ENCODE data around the gene LAMTOR3. TPM values are rescaled to one million over a fixed set of nuclear protein-coding genes. Genes with fewer than 3 reads are reported as not detected.

Gene LAMTOR3
- total and polyA plus RNA-seq, 11 donors, result 26.6 to 40.0 (median 34.1) TPM

DNA sequence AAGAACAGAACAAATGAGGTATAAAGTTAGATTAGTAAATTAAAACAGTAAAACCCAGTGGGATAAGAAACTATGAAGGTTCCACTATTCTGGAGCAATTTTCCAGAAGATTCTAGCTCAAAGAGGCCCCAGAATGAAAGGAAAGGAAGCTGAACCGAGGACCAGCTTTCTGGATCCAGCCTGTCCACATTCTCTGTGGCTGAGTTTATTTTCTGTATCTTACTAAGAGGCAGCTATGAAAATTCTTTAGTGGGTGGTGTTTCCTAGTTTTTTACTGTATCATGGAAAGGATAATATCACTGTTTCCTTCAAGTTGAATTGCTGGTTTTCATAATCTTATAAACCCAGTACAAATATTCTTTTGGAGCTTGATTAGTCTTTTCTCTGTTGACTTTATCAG, 65.8 kb downstream of the LAMTOR3 start:
- DNase-seq (no peak), ATAC-seq (no peak)
- Histone ChIP-seq H3K4me3 (no peak overlapping the region), H3K27ac (peak overlapping the region in 1 of 12 donors; percentile 9), H3K36me3 (no peaks in the 10 kb centered on the region), H3K4me1 (peaks cover 0 to 10% (median 0%) of the 10 kb centered on the region in 12 donors), H3K9me3 (no peaks in the 10 kb centered on the region), H3K27me3 (no peaks in the 10 kb centered on the region)
- TF ChIP-seq, protein P1, sequence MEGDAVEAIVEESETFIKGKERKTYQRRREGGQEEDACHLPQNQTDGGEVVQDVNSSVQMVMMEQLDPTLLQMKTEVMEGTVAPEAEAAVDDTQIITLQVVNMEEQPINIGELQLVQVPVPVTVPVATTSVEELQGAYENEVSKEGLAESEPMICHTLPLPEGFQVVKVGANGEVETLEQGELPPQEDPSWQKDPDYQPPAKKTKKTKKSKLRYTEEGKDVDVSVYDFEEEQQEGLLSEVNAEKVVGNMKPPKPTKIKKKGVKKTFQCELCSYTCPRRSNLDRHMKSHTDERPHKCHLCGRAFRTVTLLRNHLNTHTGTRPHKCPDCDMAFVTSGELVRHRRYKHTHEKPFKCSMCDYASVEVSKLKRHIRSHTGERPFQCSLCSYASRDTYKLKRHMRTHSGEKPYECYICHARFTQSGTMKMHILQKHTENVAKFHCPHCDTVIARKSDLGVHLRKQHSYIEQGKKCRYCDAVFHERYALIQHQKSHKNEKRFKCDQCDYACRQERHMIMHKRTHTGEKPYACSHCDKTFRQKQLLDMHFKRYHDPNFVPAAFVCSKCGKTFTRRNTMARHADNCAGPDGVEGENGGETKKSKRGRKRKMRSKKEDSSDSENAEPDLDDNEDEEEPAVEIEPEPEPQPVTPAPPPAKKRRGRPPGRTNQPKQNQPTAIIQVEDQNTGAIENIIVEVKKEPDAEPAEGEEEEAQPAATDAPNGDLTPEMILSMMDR (IDR thresholded peaks at IDR 0.05), result no peak
- no peak for TF ChIP-seq POLR2A (IDR thresholded peaks at IDR 0.05)
- WGBS, 4 donors, result 49 to 59% (median 55%) methylated on average over 1 of the region's 1 CpG
- intact Hi-C loops (cut with DNase I), result no loop called here

Other genes with a start within 250 kb of the LAMTOR3 start
- gene C4orf54, start 236.6 kb downstream of the LAMTOR3 start, total RNA-seq, result 100 to 1,000 TPM in 1 of 9 donors, 10 to 100 TPM in 1, 1 to 10 TPM in 4, under 1 TPM in 3; 0.60 to 112 (median 1.6) TPM
- gene C4orf54, start 236.6 kb downstream of the LAMTOR3 start, polyA plus RNA-seq, result 10 to 100 TPM in 1 of 2 donors, 1 to 10 TPM in 1; 2.3 to 40.0 TPM
- 1 to 10 TPM in 2 of 9 donors, under 1 TPM in 7; 0.19 to 7.5 (median 0.34) TPM for gene DAPP1, start 77.6 kb downstream of the LAMTOR3 start, total RNA-seq
- gene DAPP1, start 77.6 kb downstream of the LAMTOR3 start, polyA plus RNA-seq, result under 1 TPM; 0.23 to 0.30 TPM
- 10 to 100 TPM in 7 of 9 donors, 1 to 10 TPM in 2; 8.9 to 26.7 (median 16.2) TPM for gene DNAJB14, start 52.2 kb upstream of the LAMTOR3 start, total RNA-seq
- 10 to 100 TPM in 1 of 2 donors, 1 to 10 TPM in 1; 5.4 to 11.5 TPM for gene DNAJB14, start 52.2 kb upstream of the LAMTOR3 start, polyA plus RNA-seq
- 100 to 1,000 TPM in 3 of 9 donors, 10 to 100 TPM in 6; 41.1 to 160 (median 81.9) TPM for gene H2AZ1, start 55.8 kb upstream of the LAMTOR3 start, total RNA-seq
- 100 to 1,000 TPM in 1 of 2 donors, 10 to 100 TPM in 1; 57.3 to 255 TPM for gene H2AZ1, start 55.8 kb upstream of the LAMTOR3 start, polyA plus RNA-seq

All from heart left ventricle (tissue), 16 donors.